RPMI7951 (cell line): ENCODE measurements around the gene OCIAD1. TPM values are rescaled to one million over a fixed set of nuclear protein-coding genes. Genes with fewer than 3 reads are reported as not detected.
A peak's percentile ranks its signal among the peaks of the same experiment; 100 is the strongest.

Source experiments
- DNase-seq: peaks from one replicate; pipeline ENCODE4 v3.0.0-alpha.2; 2012; ENCODE audit warnings: low read depth
- total RNA-seq: library from RNA; depleted of rRNA; stranded (reverse); fragments of >200 nt; shearing (Covaris generic); gene quantifications from 2 replicates; pipeline ENCODE4 v1.2.3, GENCODE V29; 2014; rRNA removed

OCIAD1 gene
- total RNA-seq, 1 experiment from 2014 or later, result 139 TPM

GRCh38 chr4:48891028-48891619 is 60.2 kb downstream of the OCIAD1 start:
- DNase-seq, result no peak

DNA sequence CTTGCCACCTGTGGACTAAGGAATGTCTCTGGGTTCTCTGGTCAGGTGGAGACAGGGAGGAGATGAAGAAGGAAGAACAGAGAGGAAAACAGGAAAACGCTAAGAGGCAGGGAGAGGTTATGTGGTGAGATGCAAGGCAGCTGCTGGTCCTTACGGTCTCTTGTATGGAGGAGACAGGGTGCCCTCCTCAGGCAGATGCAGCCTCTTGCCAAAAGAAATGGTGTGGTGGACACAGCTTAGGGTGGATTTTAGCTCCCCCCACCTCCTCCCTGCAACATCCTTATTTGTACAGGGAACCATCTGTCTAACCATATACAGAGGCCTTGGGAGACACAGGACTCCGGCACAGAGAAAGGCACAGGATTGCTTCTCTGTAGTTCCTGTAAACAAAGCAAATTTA is 66.0 kb downstream of the OCIAD1 start:
- DNase-seq, result no peak

- peak; percentile 53 for DNase-seq
Measured at GRCh38 chr4:48898733-48899431, 68.0 kb downstream of the OCIAD1 start.

DNA sequence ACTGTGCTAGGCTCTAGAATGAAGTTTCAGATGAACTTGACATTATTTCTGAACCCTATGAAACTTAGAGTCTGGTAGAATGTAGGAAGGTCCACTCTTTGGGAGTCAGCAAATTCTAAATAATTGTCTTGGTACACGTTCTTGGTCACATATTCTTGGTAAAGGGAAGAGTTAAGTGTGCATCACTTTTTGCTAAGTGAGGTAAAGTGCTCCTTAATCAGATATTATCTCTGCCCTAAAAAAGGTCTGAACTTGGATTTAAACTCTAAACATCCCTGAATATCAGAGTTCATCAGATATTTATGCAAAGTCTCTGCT is 68.5 kb downstream of the OCIAD1 start:
- no peak for DNase-seq

GRCh38 chr4:48899950-48900349 is 69.1 kb downstream of the OCIAD1 start:
- peak; percentile 68 for DNase-seq

- no peak for DNase-seq
Measured at GRCh38 chr4:48901196-48901595, 70.3 kb downstream of the OCIAD1 start.

DNA sequence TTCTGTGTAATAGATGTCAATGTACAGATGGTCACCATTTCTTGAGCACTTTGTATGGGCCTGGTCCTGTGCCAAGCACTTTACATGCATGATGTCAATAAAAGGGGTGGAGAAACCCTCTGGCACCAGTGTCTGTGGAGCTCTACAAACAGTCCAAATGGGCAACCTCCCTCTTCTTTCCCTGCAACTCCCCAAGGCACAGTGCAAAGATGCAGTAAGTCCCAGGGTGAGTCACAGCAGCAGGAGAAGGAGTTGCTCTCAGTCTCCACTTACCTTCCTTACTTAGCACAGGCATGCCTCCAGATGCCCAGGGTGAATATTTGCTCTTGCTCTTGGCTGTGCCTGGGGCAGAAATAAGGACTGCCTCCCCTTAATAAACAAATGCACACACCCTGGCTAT is 71.4 kb downstream of the OCIAD1 start:
- peak; percentile 61 for DNase-seq

- no peak for DNase-seq
Measured at GRCh38 chr4:48904101-48904500, 73.2 kb downstream of the OCIAD1 start.

DNA sequence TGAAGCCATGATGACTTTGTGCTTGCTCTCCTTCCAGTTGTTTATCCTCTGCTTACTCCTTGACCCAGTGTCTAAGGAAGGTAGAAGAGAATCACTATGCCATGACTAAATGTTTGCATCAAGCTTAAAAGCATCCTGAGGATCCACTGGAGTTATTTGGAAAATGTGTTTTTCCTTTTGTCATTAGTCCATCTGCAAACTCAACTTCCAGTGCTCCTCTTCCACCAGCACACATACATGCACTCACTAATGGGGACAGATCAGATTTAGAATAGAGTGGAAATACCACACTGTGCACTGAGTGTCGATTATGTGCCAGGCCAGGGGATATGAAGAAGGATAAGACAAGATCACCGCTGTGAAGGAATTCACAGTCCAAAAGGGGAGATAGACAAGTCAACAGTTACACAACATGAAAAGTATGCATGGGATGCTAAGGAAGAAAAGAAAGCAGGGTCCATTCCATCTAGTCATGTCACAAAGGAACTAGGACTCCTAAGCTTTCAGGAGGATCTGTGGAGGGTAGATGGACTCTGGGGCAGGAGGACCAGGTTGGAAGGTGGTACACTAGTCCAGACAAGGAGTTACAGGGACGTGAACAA is 73.8 kb downstream of the OCIAD1 start:
- no peak for DNase-seq

GRCh38 chr4:48905363-48906015 is 74.6 kb downstream of the OCIAD1 start:
- peak; percentile 40 for DNase-seq

- peak; percentile 39 for DNase-seq
Measured at GRCh38 chr4:48906206-48907173, 75.6 kb downstream of the OCIAD1 start, which contains the start of gene OCIAD2. Gene OCIAD2 (minus strand): TSS chr4:48906774. CDS start chr4:48904549, 2,225 bp downstream.

DNA sequence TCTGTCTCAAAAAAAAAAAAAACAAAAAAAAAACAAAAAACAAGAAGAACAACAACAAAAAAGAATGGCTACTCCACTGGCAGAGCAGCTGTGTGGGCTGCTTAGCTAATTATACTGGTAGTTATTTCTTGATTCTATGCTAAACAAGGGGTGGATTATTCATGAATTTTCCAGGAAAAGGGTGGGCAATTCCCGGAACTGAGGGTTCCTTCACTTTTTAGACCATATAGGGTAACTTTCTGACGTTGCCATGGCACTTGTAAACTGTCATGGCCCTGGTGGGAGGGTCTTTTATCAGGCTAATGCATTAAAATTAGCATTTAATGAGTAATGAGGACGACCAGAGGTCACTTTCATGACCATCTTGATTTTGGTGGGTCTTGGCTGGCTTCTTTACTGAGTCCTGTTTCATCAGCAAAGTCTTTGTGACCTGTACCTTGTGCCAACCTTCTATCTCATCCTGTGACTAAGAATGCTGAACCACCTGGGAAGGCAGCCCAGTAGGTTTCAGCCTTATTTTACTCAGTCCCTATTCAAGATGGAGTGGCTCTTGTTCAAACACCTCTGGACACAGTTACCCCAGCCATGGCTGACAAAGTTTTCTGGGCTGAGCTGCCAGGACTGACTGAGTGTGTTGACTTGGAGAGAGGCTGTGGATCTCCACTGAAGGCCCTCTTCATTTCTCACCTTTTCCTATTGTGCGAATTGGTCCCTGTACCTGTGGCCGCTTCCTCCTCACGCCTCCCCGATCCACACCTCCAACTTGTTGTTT is 77.0 kb downstream of the OCIAD1 start:
- DNase-seq, result no peak

- no peak for DNase-seq
Measured at GRCh38 chr4:48908687-48909086, 77.8 kb downstream of the OCIAD1 start.

DNA sequence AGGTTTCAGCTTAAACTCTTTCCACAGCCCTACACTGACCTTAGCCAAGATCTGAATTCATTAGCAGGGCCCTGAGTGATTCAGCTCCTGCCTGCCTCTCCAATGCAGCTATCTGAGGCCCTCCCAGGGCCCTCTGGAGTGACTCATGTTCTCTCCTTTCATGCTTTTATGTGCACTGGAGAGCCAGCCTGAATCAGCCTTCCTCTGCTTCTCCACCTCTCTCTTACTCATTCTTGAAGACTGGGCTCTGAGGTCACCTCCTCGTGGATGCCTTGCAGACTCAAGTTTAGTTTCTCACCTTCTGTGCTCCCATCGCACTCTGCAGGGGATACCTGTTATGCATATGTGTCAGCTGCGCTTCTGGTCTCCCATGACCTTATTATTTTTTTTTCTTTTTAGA is 78.8 kb downstream of the OCIAD1 start:
- peak; percentile 95 for DNase-seq

DNA sequence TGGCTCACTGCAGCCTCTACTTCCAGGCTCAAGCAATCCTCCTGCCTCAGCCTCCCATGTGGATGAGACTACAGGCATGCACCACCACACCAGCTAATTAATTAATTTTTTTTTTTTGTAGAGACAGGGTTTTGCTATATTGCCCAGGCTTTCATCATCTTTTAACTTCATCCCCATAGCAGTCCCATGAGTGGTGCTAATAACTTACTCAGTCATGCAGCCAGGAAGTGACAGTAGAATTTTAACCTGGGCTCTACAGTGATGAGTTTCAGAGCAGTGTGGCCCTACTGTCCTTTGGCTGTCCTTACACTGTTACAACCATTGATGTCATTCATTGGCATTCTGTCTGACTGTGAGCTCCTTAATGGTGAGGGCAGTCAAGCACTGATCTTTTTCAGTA is 79.6 kb downstream of the OCIAD1 start:
- DNase-seq, result no peak

Other genes with a start within 250 kb of the OCIAD1 start
- gene FRYL, start 50.8 kb upstream of the OCIAD1 start, total RNA-seq, result 28.7 and 40.2 TPM in 2 replicates
- 20.5 and 40.0 TPM in 2 replicates for gene OCIAD2, start 75.7 kb downstream of the OCIAD1 start, total RNA-seq
- gene CWH43, start 155.2 kb downstream of the OCIAD1 start, total RNA-seq, result not detected in 2 replicates